Measurements from ENCODE around the gene ZBTB24.

The ZBTB24 gene

GRCh38 chr6:109511832-109512231, 28.8 kb upstream of the ZBTB24 start:
- H3K4me3 ChIP-seq (ENCODE audit: control insufficient read depth, low read depth, low read length): no peak overlapping the region
- no peak for TF ChIP-seq CTCF (conservative IDR thresholded peaks at IDR 0.05; ENCODE audit: control insufficient read depth, insufficient read depth, low read depth, low read length)
- no peak for DNase-seq (ENCODE audit: low read depth)

GRCh38 chr6:109510358-109510757, 27.3 kb upstream of the ZBTB24 start:
- TF ChIP-seq CTCF (conservative IDR thresholded peaks at IDR 0.05; ENCODE audit: control insufficient read depth, insufficient read depth, low read depth, low read length): no peak
- no peak for DNase-seq (ENCODE audit: low read depth)
- H3K4me3 ChIP-seq (ENCODE audit: control insufficient read depth, low read depth, low read length): no peak overlapping the region

GRCh38 chr6:109508166-109508860, 25.3 kb upstream of the ZBTB24 start:
- TF ChIP-seq CTCF (conservative IDR thresholded peaks at IDR 0.05; ENCODE audit: control insufficient read depth, insufficient read depth, low read depth, low read length): no peak
- H3K4me3 ChIP-seq (ENCODE audit: control insufficient read depth, low read depth, low read length): no peak overlapping the region
- no peak for DNase-seq (ENCODE audit: low read depth)

GRCh38 chr6:109507490-109508072, 24.6 kb upstream of the ZBTB24 start:
- H3K4me3 ChIP-seq (ENCODE audit: control insufficient read depth, low read depth, low read length): no peak overlapping the region
- DNase-seq (ENCODE audit: low read depth): no peak
- TF ChIP-seq CTCF (conservative IDR thresholded peaks at IDR 0.05; ENCODE audit: control insufficient read depth, insufficient read depth, low read depth, low read length): no peak

- no peak for DNase-seq (ENCODE audit: low read depth)
- TF ChIP-seq CTCF (conservative IDR thresholded peaks at IDR 0.05; ENCODE audit: control insufficient read depth, insufficient read depth, low read depth, low read length): no peak
- no peak overlapping the region for H3K4me3 ChIP-seq (ENCODE audit: control insufficient read depth, low read depth, low read length)
Measured at GRCh38 chr6:109506841-109507240, 23.8 kb upstream of the ZBTB24 start.

GRCh38 chr6:109506314-109506713, 23.3 kb upstream of the ZBTB24 start:
- DNase-seq (ENCODE audit: low read depth): no peak
- no peak for TF ChIP-seq CTCF (conservative IDR thresholded peaks at IDR 0.05; ENCODE audit: control insufficient read depth, insufficient read depth, low read depth, low read length)
- no peak overlapping the region for H3K4me3 ChIP-seq (ENCODE audit: control insufficient read depth, low read depth, low read length)

Data from fibroblast of mammary gland (primary cell).